GM12878 (cell line): ENCODE measurements around the gene CDH8. TPM values are rescaled to one million over a fixed set of nuclear protein-coding genes. Genes with fewer than 3 reads are reported as not detected.

Experiments
- ATAC-seq: fragments of 200-7000 bp; cut with Tn5 transposase; 3 replicates; pipeline ENCODE4 v1.9.1; 2020; ENCODE audit warnings: mild to moderate bottlenecking, moderate library complexity
- BruUV-seq: library from RNA; stranded (reverse); fragments of 400-500 nt; replicated peaks from 2 replicates; lab custom pipeline; 2021; lab: Mats Ljungman, UMichigan
- CTCF ChIA-PET: fragments of 300-600 bp; sonication (Branson Sonifier 250); formaldehyde crosslinking; extraction: SDS; loops from one replicate; lab custom pipeline; 2021; ENCODE audit warnings: inconsistent platforms; lab: Yijun Ruan, JAX
- POLR2A ChIA-PET: fragments of 350-600 bp; formaldehyde crosslinking; extraction: SDS; loops from one replicate; lab custom pipeline; 2021; ENCODE audit warnings: inconsistent platforms; lab: Charles Lee
- RAD21 ChIA-PET: fragments of 300-600 bp; sonication (Branson Sonifier 250); formaldehyde crosslinking; loops from one replicate; lab custom pipeline; 2023; ENCODE audit warnings: antibody characterized with exemption; ENCODE audit not compliant: unreplicated experiment; lab: Charles Lee
- SMC1A ChIA-PET: fragments of 300-600 bp; sonication (Branson Sonifier 250); formaldehyde crosslinking; loops from one replicate; lab custom pipeline; 2023; ENCODE audit not compliant: unreplicated experiment, uncharacterized antibody; lab: Charles Lee
- DNase-seq: peaks from one replicate; pipeline ENCODE4 v3.0.0-alpha.2; 2011; ENCODE audit warnings: low read depth, low spot score
- FAIRE-seq: peaks from 3 replicates; lab custom pipeline; 2011; peaks lifted over from hg19 to GRCh38; lab: Jason Lieb, UNC
- H2AFZ ChIP-seq: 2 replicates; pipeline ENCODE4 v1.6.0; 2011; ENCODE audit warnings: low read depth, low read length, control low read depth; ENCODE audit not compliant: control insufficient read depth
- H3K27ac ChIP-seq: 2 replicates; pipeline ENCODE4 v1.5.1; 2011; ENCODE audit warnings: control low read depth; ENCODE audit not compliant: control insufficient read depth, insufficient read depth
- H3K27me3 ChIP-seq, 2 experiments: replicated peaks in 1 of 2; 2 replicates each; pipeline versions ENCODE4 v1.6.0 to v1.6.1; 2011; ENCODE audit warnings: low read length in 1 of 2; ENCODE audit not compliant: control insufficient read depth in 2 of 2, insufficient read depth in 2 of 2
- H3K36me3 ChIP-seq, 2 experiments: 2 replicates each; pipeline ENCODE4 v1.5.1; 2011; ENCODE audit warnings: low read length in 1 of 2; ENCODE audit not compliant: control insufficient read depth in 2 of 2, insufficient read depth in 2 of 2
- H3K4me1 ChIP-seq: 2 replicates; pipeline ENCODE4 v1.6.1; 2011; ENCODE audit warnings: mild to moderate bottlenecking, low read length, moderate library complexity, mixed read lengths; ENCODE audit not compliant: control insufficient read depth, insufficient read depth
- H3K4me2 ChIP-seq: 2 replicates; pipeline ENCODE4 v1.6.0; 2011; ENCODE audit warnings: control low read depth; ENCODE audit not compliant: control insufficient read depth, insufficient read depth
- H3K4me3 ChIP-seq: fragments of 200-600 bp; sonication (generic); 2 replicates; pipeline ENCODE4 v1.5.1; 2016
- H3K79me2 ChIP-seq: 2 replicates; pipeline ENCODE4 v1.6.0; 2011; ENCODE audit warnings: low read length; ENCODE audit not compliant: control insufficient read depth, insufficient read depth
- H3K9ac ChIP-seq: 2 replicates; pipeline ENCODE4 v1.8.0; 2011; ENCODE audit warnings: low read length, control low read depth, mixed read lengths; ENCODE audit not compliant: control insufficient read depth, insufficient read depth
- H3K9me3 ChIP-seq: replicated peaks from 3 replicates; pipeline ENCODE4 v1.5.1; 2011; ENCODE audit warnings: mild to moderate bottlenecking, low read length; ENCODE audit not compliant: control insufficient read depth, insufficient read depth
- H4K20me1 ChIP-seq: 2 replicates; pipeline ENCODE4 v1.6.0; 2011; ENCODE audit not compliant: control insufficient read depth, insufficient read depth
- CHD1 ChIP-seq: IDR thresholded peaks from 2 replicates; pipeline ENCODE4 v1.6.1; 2012; ENCODE audit warnings: low read depth, low read length, improper control_type of control experiment
- ESRRA ChIP-seq: IDR thresholded peaks from 2 replicates; pipeline ENCODE4 v1.6.1; 2012; ENCODE audit warnings: mild to moderate bottlenecking, low read length, improper control_type of control experiment
- IRF4 ChIP-seq: IDR thresholded peaks from 2 replicates; pipeline ENCODE4 v1.6.1; 2011; ENCODE audit warnings: low read depth, low read length
- MTA2 ChIP-seq: fragments of 450-650 bp; IDR thresholded peaks from 2 replicates; pipeline ENCODE4 v1.6.1; 2016; ENCODE audit warnings: low read depth, mild to moderate bottlenecking, moderate library complexity
- MTA3 ChIP-seq: IDR thresholded peaks from 2 replicates; pipeline ENCODE4 v1.6.1; 2012; ENCODE audit warnings: low read length, inconsistent platforms, borderline replicate concordance
- NFXL1 ChIP-seq: fragments of 450-650 bp; IDR thresholded peaks from 2 replicates; pipeline ENCODE4 v1.6.1; 2017; ENCODE audit warnings: antibody characterized with exemption, mild to moderate bottlenecking, borderline replicate concordance
- PML ChIP-seq: IDR thresholded peaks from 2 replicates; pipeline ENCODE4 v1.6.1; 2012; ENCODE audit warnings: low read length, inconsistent platforms
- POLR2AphosphoS2 ChIP-seq: IDR thresholded peaks from 2 replicates; pipeline ENCODE4 v1.6.1; 2011; ENCODE audit warnings: low read depth, mild to moderate bottlenecking, low read length, improper control_type of control experiment, moderate library complexity
- RCOR1 ChIP-seq: conservative IDR thresholded peaks from 2 replicates; pipeline ENCODE4 v1.6.1; 2012; ENCODE audit warnings: low read depth, low read length, improper control_type of control experiment
- RFX5 ChIP-seq: IDR thresholded peaks from 2 replicates; pipeline ENCODE4 v1.6.1; 2011; ENCODE audit warnings: low read depth, low read length, improper control_type of control experiment
- STAT1 ChIP-seq: fragments of 450-650 bp; conservative IDR thresholded peaks from 2 replicates; pipeline ENCODE4 v1.6.1; 2014; ENCODE audit warnings: antibody characterized with exemption, mild to moderate bottlenecking
- TCF12 ChIP-seq: IDR thresholded peaks from 2 replicates; pipeline ENCODE4 v1.6.1; 2011; ENCODE audit warnings: low read depth, mild to moderate bottlenecking, low read length
- WGBS: methylation state at CpG from one replicate; pipeline ENCODE4 v1.1.6; 2016; ENCODE audit warnings: low lambda C conversion rate; ENCODE audit not compliant: insufficient replicate concordance, insufficient coverage; ENCODE audit errors: missing lambda C conversion rate; 5-methylcytosine and 5-hydroxymethylcytosine counted together
- in situ Hi-C: fragments of 300-500 bp; cut with MboI; formaldehyde crosslinking; loops from 9 replicates; pipeline ENCODE4 v1.14.3; 2018; ENCODE audit warnings: mixed read lengths
- intact Hi-C: fragments of 100-400 bp; cut with micrococcal nuclease; formaldehyde crosslinking; loops from one replicate; pipeline ENCODE4 v1.14.2; 2022; ENCODE audit not compliant: unreplicated experiment
- polyA plus RNA-seq, 11 experiments: library from polyadenylated mRNA; depleted of rRNA in 4 of 11; unstranded in 6 of 11; stranded (reverse) in 5 of 11; fragments of >200 nt; fragmentation: Nextera tagmentation in 4 of 11; fragmentation: Illumina TruSeq in 1 of 11; extraction: Ambion mirVana in 4 of 11; extraction: Trizol in 1 of 11; gene quantifications; 1 replicate in 1 of 11; 2 replicates in 10 of 11; pipeline versions ENCODE4 v1.2.1 to v1.2.3, GENCODE V29; 2011 to 2016; ENCODE audit warnings: inconsistent platforms in 2 of 11, missing spikeins in 2 of 11, low read depth in 1 of 11
- total RNA-seq, 4 experiments: library from RNA; depleted of rRNA in 3 of 4; stranded (reverse); fragments of >200 nt in 3 of 4; fragmentation: Illumina TruSeq in 1 of 4; extraction: Trizol in 1 of 4; gene quantifications; 2 replicates each; pipeline versions ENCODE4 v1.2.1 to v1.2.3, GENCODE V29; 2013 to 2021
- TF ChIP-seq, protein P1 (sequence below): fragments of 450-650 bp; formaldehyde crosslinking; IDR thresholded peaks from 2 replicates; pipeline ENCODE4 v1.4.0; 2020; ENCODE audit warnings: mild to moderate bottlenecking, moderate library complexity
- TF ChIP-seq, protein P2 (sequence below): fragments of 150-350 bp; IDR thresholded peaks from 2 replicates; pipeline ENCODE4 v1.6.1; 2014; ENCODE audit warnings: mild to moderate bottlenecking, low read depth, low read length
- TF ChIP-seq, protein P3 (sequence below): IDR thresholded peaks from 2 replicates; pipeline ENCODE4 v1.6.1; 2011; ENCODE audit warnings: low read depth, mild to moderate bottlenecking, low read length, moderate library complexity, borderline replicate concordance; ENCODE audit errors: extremely low read depth

CDH8 gene
- total and polyA plus RNA-seq, 10 of the 15 experiments (the other 5 are each of a cell fraction or from before 2014, with no cell fraction given), result 0.13 to 0.68 (median 0.25) TPM; not detected in 3

DNA sequence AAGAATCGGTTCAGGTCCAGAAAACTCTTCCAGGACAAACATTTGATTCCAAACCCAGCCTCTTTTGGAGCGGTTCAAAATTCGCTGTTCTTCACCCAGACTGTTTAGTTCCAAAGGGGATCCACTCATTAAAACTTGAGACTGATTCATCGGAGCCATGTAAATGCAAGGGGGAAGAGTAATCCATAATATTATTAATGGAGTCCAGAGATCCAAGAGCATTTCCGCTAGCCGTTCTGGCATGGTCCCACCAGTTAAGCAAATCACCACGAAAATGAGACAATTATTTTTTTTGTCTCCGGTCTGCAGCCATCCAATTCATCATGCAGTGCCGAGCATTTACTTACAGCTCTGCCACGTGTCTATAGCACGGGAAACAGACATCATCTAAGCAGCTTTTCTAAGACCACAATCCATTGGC lies 15.1 kb downstream of the CDH8 start:
- Histone ChIP-seq H3K27me3 (no peaks in the 10 kb centered on the region), H3K36me3 (no peaks in the 10 kb centered on the region), H3K4me3 (no peak overlapping the region), H2AFZ (no peak overlapping the region), H3K4me2 (no peak overlapping the region), H3K9me3 (no peaks in the 10 kb centered on the region), H4K20me1 (no peaks in the 10 kb centered on the region), H3K79me2 (no peaks in the 10 kb centered on the region), H3K27ac (no peak overlapping the region), H3K9ac (no peak overlapping the region), H3K4me1 (no peaks in the 10 kb centered on the region)
- ChIA-PET CTCF (no interaction called here), SMC1A (no interaction called here), POLR2A (no interaction called here), RAD21 (no interaction called here)
- BruUV-seq, result no TSS peak
- FAIRE-seq (no peak), ATAC-seq (no peak), DNase-seq (no peak)
- intact Hi-C loops (no loop called here), in situ Hi-C loops (no loop called here)
- TF ChIP-seq TCF12 (no peak), IRF4 (no peak)
- TF ChIP-seq, protein P1, sequence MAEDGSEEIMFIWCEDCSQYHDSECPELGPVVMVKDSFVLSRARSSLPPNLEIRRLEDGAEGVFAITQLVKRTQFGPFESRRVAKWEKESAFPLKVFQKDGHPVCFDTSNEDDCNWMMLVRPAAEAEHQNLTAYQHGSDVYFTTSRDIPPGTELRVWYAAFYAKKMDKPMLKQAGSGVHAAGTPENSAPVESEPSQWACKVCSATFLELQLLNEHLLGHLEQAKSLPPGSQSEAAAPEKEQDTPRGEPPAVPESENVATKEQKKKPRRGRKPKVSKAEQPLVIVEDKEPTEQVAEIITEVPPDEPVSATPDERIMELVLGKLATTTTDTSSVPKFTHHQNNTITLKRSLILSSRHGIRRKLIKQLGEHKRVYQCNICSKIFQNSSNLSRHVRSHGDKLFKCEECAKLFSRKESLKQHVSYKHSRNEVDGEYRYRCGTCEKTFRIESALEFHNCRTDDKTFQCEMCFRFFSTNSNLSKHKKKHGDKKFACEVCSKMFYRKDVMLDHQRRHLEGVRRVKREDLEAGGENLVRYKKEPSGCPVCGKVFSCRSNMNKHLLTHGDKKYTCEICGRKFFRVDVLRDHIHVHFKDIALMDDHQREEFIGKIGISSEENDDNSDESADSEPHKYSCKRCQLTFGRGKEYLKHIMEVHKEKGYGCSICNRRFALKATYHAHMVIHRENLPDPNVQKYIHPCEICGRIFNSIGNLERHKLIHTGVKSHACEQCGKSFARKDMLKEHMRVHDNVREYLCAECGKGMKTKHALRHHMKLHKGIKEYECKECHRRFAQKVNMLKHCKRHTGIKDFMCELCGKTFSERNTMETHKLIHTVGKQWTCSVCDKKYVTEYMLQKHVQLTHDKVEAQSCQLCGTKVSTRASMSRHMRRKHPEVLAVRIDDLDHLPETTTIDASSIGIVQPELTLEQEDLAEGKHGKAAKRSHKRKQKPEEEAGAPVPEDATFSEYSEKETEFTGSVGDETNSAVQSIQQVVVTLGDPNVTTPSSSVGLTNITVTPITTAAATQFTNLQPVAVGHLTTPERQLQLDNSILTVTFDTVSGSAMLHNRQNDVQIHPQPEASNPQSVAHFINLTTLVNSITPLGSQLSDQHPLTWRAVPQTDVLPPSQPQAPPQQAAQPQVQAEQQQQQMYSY, result no peak
- WGBS, result 33% methylated on average over 11 of the region's 11 CpGs

DNA sequence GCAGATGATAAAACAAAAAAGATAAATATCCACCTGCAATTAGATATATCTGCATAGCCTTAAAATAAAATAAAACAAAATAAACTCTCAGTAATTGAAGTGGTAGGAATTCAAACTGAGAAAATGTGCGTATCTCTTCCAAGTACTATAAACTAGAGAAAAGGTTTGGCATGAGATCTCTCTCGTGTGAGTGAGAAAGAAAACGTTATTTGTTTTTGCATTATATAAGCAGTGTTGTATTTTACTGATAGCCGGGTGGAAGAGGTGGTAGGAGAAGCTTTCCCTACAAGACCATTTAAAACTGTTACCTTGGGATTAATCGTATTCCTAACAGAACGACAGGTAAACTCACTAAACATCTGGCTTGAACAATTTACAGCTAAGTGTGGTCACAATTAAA lies 15.6 kb downstream of the CDH8 start:
- CTCF ChIA-PET, result no interaction called here
- TF ChIP-seq RCOR1 (no peak), NFXL1 (no peak), STAT1 (no peak), ESRRA (no peak), POLR2AphosphoS2 (no peak), PML (no peak), MTA2 (no peak), RFX5 (no peak), CHD1 (no peak), MTA3 (no peak)
- TF ChIP-seq, protein P2, sequence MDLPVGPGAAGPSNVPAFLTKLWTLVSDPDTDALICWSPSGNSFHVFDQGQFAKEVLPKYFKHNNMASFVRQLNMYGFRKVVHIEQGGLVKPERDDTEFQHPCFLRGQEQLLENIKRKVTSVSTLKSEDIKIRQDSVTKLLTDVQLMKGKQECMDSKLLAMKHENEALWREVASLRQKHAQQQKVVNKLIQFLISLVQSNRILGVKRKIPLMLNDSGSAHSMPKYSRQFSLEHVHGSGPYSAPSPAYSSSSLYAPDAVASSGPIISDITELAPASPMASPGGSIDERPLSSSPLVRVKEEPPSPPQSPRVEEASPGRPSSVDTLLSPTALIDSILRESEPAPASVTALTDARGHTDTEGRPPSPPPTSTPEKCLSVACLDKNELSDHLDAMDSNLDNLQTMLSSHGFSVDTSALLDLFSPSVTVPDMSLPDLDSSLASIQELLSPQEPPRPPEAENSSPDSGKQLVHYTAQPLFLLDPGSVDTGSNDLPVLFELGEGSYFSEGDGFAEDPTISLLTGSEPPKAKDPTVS, result no peak
- TF ChIP-seq, protein P3, sequence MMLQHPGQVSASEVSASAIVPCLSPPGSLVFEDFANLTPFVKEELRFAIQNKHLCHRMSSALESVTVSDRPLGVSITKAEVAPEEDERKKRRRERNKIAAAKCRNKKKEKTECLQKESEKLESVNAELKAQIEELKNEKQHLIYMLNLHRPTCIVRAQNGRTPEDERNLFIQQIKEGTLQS, result no peak

More for the DNA sequence above, 15.6 kb downstream of the CDH8 start:
- H3K79me2 ChIP-seq, result no peaks in the 10 kb centered on the region
- no peak overlapping the region for H3K9ac ChIP-seq
- FAIRE-seq (no peak), DNase-seq (no peak), ATAC-seq (no peak)
- H3K27me3 ChIP-seq, result no peaks in the 10 kb centered on the region
- H2AFZ ChIP-seq, result no peak overlapping the region
- no peaks in the 10 kb centered on the region for H3K36me3 ChIP-seq
- ChIA-PET SMC1A (no interaction called here), RAD21 (no interaction called here), POLR2A (no interaction called here)
- no TSS peak for BruUV-seq
- 11% methylated on average over 6 of the region's 6 CpGs for WGBS
- in situ Hi-C loops (no loop called here), intact Hi-C loops (no loop called here)
- H3K4me2 ChIP-seq, result no peak overlapping the region
- H3K27ac ChIP-seq, result no peak overlapping the region
- H3K4me3 ChIP-seq, result no peak overlapping the region
- no peaks in the 10 kb centered on the region for H3K4me1 ChIP-seq
- no peaks in the 10 kb centered on the region for H4K20me1 ChIP-seq
- no peaks in the 10 kb centered on the region for H3K9me3 ChIP-seq
